K562 (cell line): Measurements from ENCODE around the gene ERBB4. TPM values are rescaled to one million over a fixed set of nuclear protein-coding genes. Genes with fewer than 3 reads are reported as not detected.

Source experiments
- ATAC-seq: fragments of 200-7000 bp; cut with Tn5 transposase; 3 replicates; pipeline ENCODE4 v1.9.1; 2020; ENCODE audit warnings: moderate library complexity
- BruUV-seq: library from RNA; stranded (reverse); fragments of 400-500 nt; replicated peaks from 2 replicates; lab custom pipeline; 2021; lab: Mats Ljungman, UMichigan
- CTCF ChIA-PET: fragments of 300-600 bp; formaldehyde crosslinking; extraction: SDS; loops from one replicate; lab custom pipeline; 2021; ENCODE audit warnings: low intra/inter-chr PET ratio; lab: Yijun Ruan, JAX
- POLR2A ChIA-PET: fragments of 300-600, 350-650 bp; sonication (Branson Sonifier 250); formaldehyde crosslinking; extraction: SDS; loops from one replicate; lab custom pipeline; 2021; ENCODE audit warnings: antibody characterized with exemption, inconsistent platforms; lab: Yijun Ruan, JAX
- DNase-seq, 4 experiments: peaks; one replicate each; pipeline versions ENCODE4 v3.0.0 to v3.0.0-alpha.2; 2011 to 2018; ENCODE audit warnings: low spot score in 3 of 4, mixed read lengths in 3 of 4; ENCODE audit errors: extremely low read depth in 1 of 4
- FAIRE-seq: peaks from 2 replicates; lab custom pipeline; 2011; peaks lifted over from hg19 to GRCh38; lab: Jason Lieb, UNC
- H2AFZ ChIP-seq: 2 replicates; pipeline ENCODE4 v1.6.0; 2011; ENCODE audit warnings: low read depth, low read length, control low read depth, inconsistent platforms
- H3K27ac ChIP-seq: fragments of 200-600 bp; 3 replicates; pipeline ENCODE4 v1.8.0; 2011; ENCODE audit warnings: low read depth, mild to moderate bottlenecking, control low read depth, inconsistent platforms, low read length, moderate library complexity, mixed read lengths; ENCODE audit errors: extremely low read depth
- H3K27me3 ChIP-seq, 2 experiments: fragments of 300-600 bp in 1 of 2; 2 replicates in 1 of 2; 3 replicates in 1 of 2; pipeline versions ENCODE4 v1.6.0 to v1.8.0; 2011; ENCODE audit warnings: inconsistent platforms in 2 of 2, low read length in 2 of 2, mild to moderate bottlenecking in 1 of 2, mixed read lengths in 1 of 2, moderate library complexity in 1 of 2; ENCODE audit not compliant: control insufficient read depth in 2 of 2, insufficient read depth in 2 of 2
- H3K36me3 ChIP-seq: fragments of 300-600 bp; 3 replicates; pipeline ENCODE4 v1.8.0; 2011; ENCODE audit warnings: mild to moderate bottlenecking, low read length, inconsistent platforms; ENCODE audit not compliant: control insufficient read depth, insufficient read depth
- H3K4me1 ChIP-seq, 2 experiments: fragments of 200-600 bp in 1 of 2; replicated peaks in 1 of 2; 2 replicates in 1 of 2; 3 replicates in 1 of 2; pipeline versions ENCODE4 v1.5.1 to v1.8.0; 2011; ENCODE audit warnings: inconsistent platforms in 2 of 2, low read length in 2 of 2, mild to moderate bottlenecking in 1 of 2, mixed read lengths in 1 of 2, moderate library complexity in 1 of 2; ENCODE audit not compliant: control insufficient read depth in 2 of 2, insufficient read depth in 2 of 2
- H3K4me2 ChIP-seq: 2 replicates; pipeline ENCODE4 v1.6.1; 2011; ENCODE audit warnings: low read length, control low read depth, inconsistent platforms, mixed read lengths; ENCODE audit not compliant: insufficient read depth
- H3K4me3 ChIP-seq: fragments of 200-600 bp; sonication (generic), shearing (Covaris generic); 2 replicates; pipeline ENCODE4 v1.5.1; 2016; ENCODE audit warnings: control low read depth, inconsistent platforms
- H3K79me2 ChIP-seq: fragments of 200-600 bp; 3 replicates; pipeline ENCODE4 v1.8.0; 2011; ENCODE audit warnings: low read length, inconsistent platforms; ENCODE audit not compliant: control insufficient read depth, insufficient read depth
- H3K9ac ChIP-seq, 2 experiments: 2 replicates each; pipeline versions ENCODE4 v1.6.0 to v1.6.1; 2011; ENCODE audit warnings: low read depth in 2 of 2, low read length in 2 of 2, control low read depth in 1 of 2, inconsistent platforms in 1 of 2, mild to moderate bottlenecking in 1 of 2, mixed read lengths in 1 of 2; ENCODE audit not compliant: insufficient read depth in 1 of 2
- H3K9me1 ChIP-seq: one replicate; pipeline ENCODE4 v1.6.0; 2011; ENCODE audit warnings: inconsistent platforms, mild to moderate bottlenecking, low read length, moderate library complexity; ENCODE audit not compliant: control insufficient read depth, insufficient read depth
- H3K9me3 ChIP-seq: replicated peaks from 2 replicates; pipeline ENCODE4 v1.5.1; 2011; ENCODE audit warnings: low read depth, low read length, inconsistent platforms; ENCODE audit not compliant: control insufficient read depth, insufficient read depth
- H4K20me1 ChIP-seq: replicated peaks from 2 replicates; pipeline ENCODE4 v1.6.1; 2011; ENCODE audit warnings: low read length, inconsistent platforms, mixed read lengths; ENCODE audit not compliant: control insufficient read depth, insufficient read depth
- CSDE1 ChIP-seq, 2 experiments: fragments of 450-650 bp; IDR thresholded peaks; 2 replicates each; pipeline ENCODE4 v1.6.1; 2016; ENCODE audit warnings: mild to moderate bottlenecking in 1 of 2
- DMBX1 ChIP-seq: fragments of 250-450 bp; sonication (Bioruptor Pico); IDR thresholded peaks from 2 replicates; pipeline ENCODE4 v1.8.0; 2022; ENCODE audit warnings: inconsistent platforms, mild to moderate bottlenecking, moderate library complexity, borderline replicate concordance
- E2F1 ChIP-seq: sonication (generic); formaldehyde crosslinking; IDR thresholded peaks from 2 replicates; pipeline ENCODE4 v1.8.1; 2023; ENCODE audit warnings: mild to moderate bottlenecking, missing genetic modification reagents, moderate library complexity
- GTF2B ChIP-seq: IDR thresholded peaks from 2 replicates; pipeline ENCODE4 v1.6.1; 2011; ENCODE audit not compliant: insufficient read length; ENCODE audit errors: extremely low read depth
- NCOA6 ChIP-seq: fragments of 450-650 bp; IDR thresholded peaks from 2 replicates; pipeline ENCODE4 v1.6.1; 2017; ENCODE audit warnings: mild to moderate bottlenecking
- SIN3A ChIP-seq, 2 experiments: fragments of 150-350 bp in 1 of 2; IDR thresholded peaks; 2 replicates each; pipeline ENCODE4 v1.6.1; 2011 to 2016; ENCODE audit warnings: borderline replicate concordance in 2 of 2, low read depth in 2 of 2, low read length in 2 of 2, mild to moderate bottlenecking in 2 of 2, moderate library complexity in 2 of 2; ENCODE audit not compliant: control insufficient read depth in 1 of 2
- SMARCC2 ChIP-seq: fragments of 450-650 bp; IDR thresholded peaks from 2 replicates; pipeline ENCODE4 v1.6.1; 2017; ENCODE audit warnings: antibody characterized with exemption, moderate library complexity, mild to moderate bottlenecking, low read depth
- STAT5A ChIP-seq: IDR thresholded peaks from 2 replicates; pipeline ENCODE4 v1.6.1; 2012; ENCODE audit warnings: low read length, inconsistent platforms, borderline replicate concordance
- USF1 ChIP-seq: sonication (generic); formaldehyde crosslinking; IDR thresholded peaks from 2 replicates; pipeline ENCODE4 v1.9.0; 2022; ENCODE audit warnings: mild to moderate bottlenecking, missing genetic modification reagents
- ZNF79 ChIP-seq: fragments of 250-450 bp; sonication (Bioruptor Pico); IDR thresholded peaks from 2 replicates; pipeline ENCODE4 v1.4.0; 2020; ENCODE audit warnings: low read depth, mild to moderate bottlenecking, moderate library complexity
- WGBS: fragments of 100-300 bp; shearing (Covaris generic); methylation state at CpG from one replicate; pipeline ENCODE4 v1.1.6; 2016; ENCODE audit warnings: low coverage, mixed read lengths; ENCODE audit not compliant: insufficient coverage; ENCODE audit errors: missing lambda C conversion rate; 5-methylcytosine and 5-hydroxymethylcytosine counted together
- in situ Hi-C: fragments of 300-500 bp; cut with MboI; formaldehyde crosslinking; loops from 4 replicates; pipeline ENCODE4 v1.15.0; 2018; ENCODE audit warnings: inconsistent platforms, mixed read lengths
- intact Hi-C: fragments of 100-400 bp; cut with micrococcal nuclease; formaldehyde crosslinking; loops from 2 replicates; pipeline ENCODE4 v1.14.2; 2022
- polyA plus RNA-seq, 8 experiments: library from polyadenylated mRNA; depleted of rRNA in 4 of 8; stranded (reverse) in 5 of 8; unstranded in 3 of 8; fragments of >200 nt; fragmentation: Nextera tagmentation in 2 of 8; fragmentation: Illumina TruSeq in 1 of 8; extraction: Ambion mirVana in 2 of 8; extraction: Trizol in 1 of 8; gene quantifications; 2 replicates each; pipeline versions ENCODE4 v1.2.1 to v1.2.3, GENCODE V29; 2011 to 2014; ENCODE audit warnings: inconsistent platforms in 1 of 8, missing spikeins in 1 of 8
- total RNA-seq, 7 experiments: library from RNA; depleted of rRNA in 6 of 7; stranded (reverse); fragments of >200 nt in 6 of 7; fragmentation: Illumina TruSeq in 2 of 7; extraction: Trizol in 2 of 7; gene quantifications; 2 replicates each; pipeline versions ENCODE4 v1.2.1 to v1.2.3, GENCODE V29; 2011 to 2021; ENCODE audit warnings: low replicate concordance in 1 of 7

Gene ERBB4
- total and polyA plus RNA-seq, 9 of the 15 experiments (the other 6 are each of a cell fraction or from before 2014, with no cell fraction given), result not detected

GRCh38 chr2:212264187-212264586 lies 274.4 kb downstream of the ERBB4 start (continued):
- TF ChIP-seq USF1 (CRISPR knock-in tag), result no peak
- TF ChIP-seq STAT5A, result no peak
- TF ChIP-seq CSDE1 (IDR thresholded peaks at IDR 0.05), result no peak
- no peak for TF ChIP-seq NCOA6
- TF ChIP-seq ZNF79 (CRISPR knock-in tag), result no peak
- TF ChIP-seq SIN3A (IDR thresholded peaks at IDR 0.05; ENCODE audit: borderline replicate concordance in 2 of 2, control insufficient read depth in 1 of 2, low read depth in 2 of 2, low read length in 2 of 2), result no peak
- TF ChIP-seq SMARCC2, result no peak

GRCh38 chr2:212259226-212259625 lies 279.4 kb downstream of the ERBB4 start:
- H3K27me3 ChIP-seq, result no peaks in the 10 kb centered on the region
- FAIRE-seq (no peak), ATAC-seq (no peak), DNase-seq (no peak)
- WGBS, result 0% methylated on average over 2 of the region's 2 CpGs
- no peaks in the 10 kb centered on the region for H4K20me1 ChIP-seq
- ChIA-PET CTCF (no interaction called here), POLR2A (no interaction called here)
- no peaks in the 10 kb centered on the region for H3K9me3 ChIP-seq
- H3K27ac ChIP-seq, result no peak overlapping the region
- no peaks in the 10 kb centered on the region for H3K36me3 ChIP-seq
- no peaks in the 10 kb centered on the region for H3K4me1 ChIP-seq
- in situ Hi-C loops (no loop called here), intact Hi-C loops (no loop called here)
- no peaks in the 10 kb centered on the region for H3K9me1 ChIP-seq
- no peak overlapping the region for H2AFZ ChIP-seq
- no peak overlapping the region for H3K4me2 ChIP-seq
- BruUV-seq, result no TSS peak
- H3K9ac ChIP-seq, result no peak overlapping the region
- H3K79me2 ChIP-seq, result no peaks in the 10 kb centered on the region
- H3K4me3 ChIP-seq, result no peak overlapping the region
- TF ChIP-seq DMBX1 (CRISPR knock-in tag) (no peak), E2F1 (CRISPR knock-in tag) (no peak), GTF2B (no peak)
